GM19324 (cell line): Measurements from ENCODE around the gene DKK3.

ENCODE experiments used
- ATAC-seq: cut with Tn5 transposase; IDR thresholded peaks from one replicate; pipeline ENCODE4 v1.9.1; 2021; ENCODE audit warnings: mild to moderate bottlenecking, moderate library complexity; ENCODE audit not compliant: unreplicated experiment, low FRiP score

The DKK3 gene

DNA sequence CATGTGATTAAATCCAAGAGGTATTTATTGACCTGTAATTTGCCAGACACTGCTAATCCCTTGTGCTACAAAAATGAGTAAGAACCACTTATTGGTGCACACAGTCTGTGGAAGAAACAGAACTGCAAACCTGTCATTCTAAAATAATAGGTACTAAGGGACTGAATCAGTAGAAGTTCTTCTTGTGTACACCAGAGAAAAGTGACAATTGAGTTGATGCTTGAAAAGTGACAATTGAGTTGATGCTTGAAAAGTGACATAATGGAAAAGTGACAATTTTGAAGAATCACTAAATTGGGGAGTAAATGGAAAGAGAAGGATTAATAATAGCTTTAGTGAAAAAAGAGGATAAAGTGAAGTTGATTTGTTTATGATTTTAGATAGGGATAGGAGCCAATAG lies 56.4 kb downstream of the DKK3 start:
- no peak for ATAC-seq

DNA sequence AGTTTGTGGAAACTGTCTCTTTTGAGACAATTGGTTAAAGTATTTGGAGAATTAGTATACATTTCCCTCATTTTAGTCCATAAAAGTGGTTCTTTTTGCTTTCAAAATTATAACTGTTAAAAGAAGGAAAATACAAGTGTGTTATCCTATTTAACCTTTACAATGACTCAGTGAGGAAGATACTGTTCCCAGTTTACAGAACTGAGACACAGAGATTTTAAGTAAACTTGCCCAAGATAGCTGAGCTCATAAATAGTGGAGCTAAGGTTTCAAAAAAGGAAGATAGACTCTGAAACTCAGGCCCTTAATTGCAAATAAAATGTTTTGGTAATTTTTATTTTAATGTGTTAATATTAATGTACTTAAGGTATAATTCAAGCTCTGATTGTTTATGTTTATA lies 58.9 kb downstream of the DKK3 start:
- ATAC-seq = no peak

DNA sequence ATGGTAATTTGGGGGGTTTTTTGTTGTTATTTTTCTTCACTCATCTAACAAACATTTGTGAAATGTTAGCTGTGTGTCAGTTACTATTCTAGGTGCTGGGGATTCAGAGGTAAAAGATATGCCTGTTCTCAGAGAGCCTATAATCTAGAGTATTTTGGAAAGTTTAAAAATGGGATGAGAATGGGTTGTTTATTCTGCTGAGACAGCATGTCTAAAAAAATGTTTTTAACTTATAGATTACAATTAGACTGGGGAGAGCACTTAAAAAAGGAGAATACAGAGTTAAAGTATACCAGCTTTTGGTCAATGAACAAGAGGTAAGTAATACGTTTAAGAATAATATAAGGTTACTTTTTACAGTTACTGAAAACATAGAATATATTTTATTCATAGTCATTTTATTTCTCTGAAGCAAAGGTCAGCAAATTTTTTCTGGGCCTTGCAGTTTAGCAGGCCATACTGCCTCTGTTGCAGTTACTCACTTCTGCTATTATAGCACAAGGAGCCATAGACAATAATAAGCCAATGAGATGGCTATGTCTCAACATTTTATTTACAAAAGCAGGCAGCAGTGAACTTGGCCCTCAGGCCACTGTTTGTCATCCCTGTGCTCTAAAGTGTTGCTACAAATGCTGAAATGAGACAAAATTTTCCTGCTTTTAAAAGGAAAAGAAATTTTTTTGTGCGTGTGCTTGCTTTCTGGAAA lies 60.0 kb downstream of the DKK3 start:
- no peak for ATAC-seq

DNA sequence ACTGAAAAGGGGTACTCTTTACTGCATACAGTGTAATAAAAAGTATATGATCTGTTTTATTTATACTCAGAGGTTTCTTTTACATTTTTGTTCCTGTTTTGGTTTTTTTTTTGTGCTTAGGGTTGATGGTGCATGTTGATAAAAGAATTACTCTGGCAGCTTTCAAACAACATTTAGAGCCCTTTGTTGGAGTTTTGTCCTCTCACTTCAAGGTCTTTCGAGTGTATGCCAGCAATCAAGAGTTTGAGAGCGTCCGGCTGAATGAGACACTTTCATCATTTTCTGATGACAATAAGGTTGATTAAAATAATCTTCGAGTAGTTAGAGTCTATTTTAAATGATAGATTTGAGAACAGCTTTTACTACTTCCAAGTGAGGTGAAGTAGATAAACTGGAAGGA lies 60.6 kb downstream of the DKK3 start:
- no peak for ATAC-seq

DNA sequence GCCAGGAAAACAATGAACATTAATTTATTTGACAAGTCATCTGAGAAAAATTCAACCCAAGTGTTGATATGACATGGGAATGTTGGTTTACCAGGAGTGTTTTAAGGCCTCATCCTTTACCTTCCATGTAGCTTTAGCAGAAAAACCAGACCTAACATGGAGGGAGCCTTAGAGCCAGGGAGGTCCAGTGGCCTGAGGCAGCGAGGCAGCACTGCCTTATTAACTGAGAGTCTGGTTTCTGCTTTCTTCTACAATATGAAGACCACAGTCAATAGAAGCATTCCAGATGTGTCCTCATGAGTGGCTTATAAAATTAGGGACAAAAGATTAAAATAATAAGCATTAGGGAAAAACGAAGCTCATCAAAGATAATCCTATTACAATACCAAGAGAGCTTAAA lies 61.5 kb downstream of the DKK3 start:
- ATAC-seq = no peak

DNA sequence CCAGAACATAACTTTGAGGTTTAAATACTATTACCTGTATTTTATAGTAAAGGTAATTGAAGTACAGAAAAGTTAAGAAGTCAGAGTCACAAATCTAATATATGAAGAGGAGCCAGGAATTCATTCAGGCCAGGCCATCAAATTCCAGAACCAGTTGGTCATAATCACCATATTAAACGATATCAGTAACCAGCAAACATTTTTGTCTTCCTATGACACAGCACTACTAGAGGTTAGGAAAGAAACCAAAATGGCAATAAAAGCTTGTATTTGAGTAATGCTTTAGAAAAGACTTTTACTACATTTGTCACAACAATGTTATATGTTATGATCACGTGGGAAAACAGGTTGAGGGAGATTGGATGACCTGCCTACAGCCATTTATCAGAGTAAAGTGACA lies 62.2 kb downstream of the DKK3 start:
- no peak for ATAC-seq

DNA sequence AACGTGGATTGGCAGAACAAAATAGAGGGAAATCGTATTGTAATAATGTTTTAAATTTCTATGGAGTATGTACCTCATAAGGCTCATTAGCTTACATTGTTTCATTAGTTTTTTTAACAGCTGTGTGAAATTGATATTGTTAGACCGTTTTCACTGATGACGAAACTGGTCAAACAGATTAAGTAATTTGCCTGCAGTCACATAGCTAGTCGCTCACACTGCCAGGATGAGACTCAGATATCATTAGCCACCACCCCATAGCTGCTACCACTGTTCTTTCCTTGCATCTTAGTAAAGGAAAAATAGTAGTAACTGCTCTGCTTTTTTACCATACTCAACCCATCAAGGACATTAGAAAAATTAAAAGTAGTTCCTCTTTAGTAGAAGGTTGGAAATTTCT lies 64.0 kb downstream of the DKK3 start:
- no peak for ATAC-seq

DNA sequence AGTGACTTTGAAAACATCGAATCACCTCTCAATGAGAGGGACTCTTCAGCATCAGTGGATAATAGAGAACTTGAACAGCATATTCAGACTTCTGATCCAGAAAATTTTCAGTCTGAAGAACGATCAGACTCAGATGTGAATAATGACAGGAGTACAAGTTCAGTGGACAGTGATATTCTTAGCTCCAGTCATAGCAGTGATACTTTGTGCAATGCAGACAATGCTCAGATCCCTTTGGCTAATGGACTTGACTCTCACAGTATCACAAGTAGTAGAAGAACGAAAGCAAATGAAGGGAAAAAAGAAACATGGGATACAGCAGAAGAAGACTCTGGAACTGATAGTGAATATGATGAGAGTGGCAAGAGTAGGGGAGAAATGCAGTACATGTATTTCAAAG lies 65.8 kb downstream of the DKK3 start:
- no peak for ATAC-seq

DNA sequence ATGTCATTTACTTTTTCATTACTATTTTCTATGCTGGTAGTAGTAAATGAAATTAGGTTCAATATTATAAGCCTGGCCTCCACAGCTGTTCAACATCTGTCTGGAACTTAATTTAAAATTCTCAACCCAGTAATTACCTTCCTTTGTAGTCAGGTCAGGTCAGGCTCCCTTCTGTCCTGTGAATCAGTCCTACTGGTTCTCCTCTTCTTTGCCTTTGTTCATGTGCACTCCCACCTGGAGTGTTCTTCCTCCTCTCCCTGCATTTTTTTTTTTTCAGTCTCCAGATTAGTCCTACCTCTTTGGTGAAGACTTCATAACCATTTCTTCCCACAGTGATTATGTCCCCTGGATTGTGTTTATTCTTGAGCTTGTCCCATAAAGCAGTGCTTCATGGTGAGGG lies 67.9 kb downstream of the DKK3 start:
- no peak for ATAC-seq

DNA sequence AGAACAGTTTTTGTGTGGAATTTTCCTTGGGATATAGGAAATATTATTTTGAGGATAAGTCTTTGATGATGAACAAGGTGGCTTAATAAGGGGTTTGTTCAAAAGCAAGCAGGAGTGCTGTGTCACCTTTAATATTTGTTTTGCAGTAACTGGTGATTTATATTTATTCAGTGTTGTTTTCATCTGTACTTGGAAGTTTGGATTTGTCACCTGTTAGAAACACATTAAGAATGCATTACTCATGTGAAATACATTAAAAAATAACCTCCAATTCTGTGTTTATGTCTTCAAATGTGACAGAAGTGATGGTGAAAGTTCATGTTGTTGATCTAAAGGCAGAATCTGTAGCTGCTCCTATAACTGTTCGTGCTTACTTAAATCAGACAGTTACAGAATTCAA lies 70.5 kb downstream of the DKK3 start:
- ATAC-seq = no peak

DNA sequence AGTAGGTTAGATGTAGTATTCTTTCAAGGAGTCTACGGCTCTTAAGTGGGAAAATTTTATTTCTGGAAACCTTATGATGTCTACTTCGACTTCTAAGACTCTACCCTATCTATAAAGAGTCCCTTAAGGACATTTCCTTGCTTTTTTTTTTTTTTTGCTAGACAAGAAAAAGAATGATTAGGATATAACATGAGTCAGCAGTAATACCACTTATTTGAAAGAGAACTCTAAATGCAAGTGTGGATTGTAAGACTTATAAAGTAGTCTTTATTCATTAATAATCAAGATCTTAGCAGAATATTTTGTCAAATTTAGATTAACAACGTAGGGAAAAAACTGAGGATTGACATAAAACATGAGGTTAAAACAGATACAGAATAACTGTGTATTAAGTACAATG lies 71.0 kb downstream of the DKK3 start:
- ATAC-seq = no peak

DNA sequence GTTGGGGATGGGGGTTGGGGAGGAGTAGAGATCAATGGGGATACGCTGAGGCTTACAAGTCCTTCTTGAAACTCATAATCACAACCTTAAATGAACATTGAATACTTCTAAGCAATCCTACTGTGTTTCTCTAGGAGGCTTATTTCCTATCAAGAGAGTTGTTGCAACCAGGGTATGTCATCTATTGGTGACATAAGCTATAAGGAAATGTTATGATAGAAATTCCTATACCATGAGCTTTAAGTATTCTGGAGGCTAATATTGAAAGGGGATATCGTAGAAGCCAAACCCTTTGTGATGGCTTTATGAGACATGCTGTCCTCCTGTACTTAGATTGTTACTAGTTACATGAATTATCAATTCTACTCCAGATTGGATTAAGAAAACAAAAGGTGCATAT lies 72.9 kb downstream of the DKK3 start:
- no peak for ATAC-seq

DNA sequence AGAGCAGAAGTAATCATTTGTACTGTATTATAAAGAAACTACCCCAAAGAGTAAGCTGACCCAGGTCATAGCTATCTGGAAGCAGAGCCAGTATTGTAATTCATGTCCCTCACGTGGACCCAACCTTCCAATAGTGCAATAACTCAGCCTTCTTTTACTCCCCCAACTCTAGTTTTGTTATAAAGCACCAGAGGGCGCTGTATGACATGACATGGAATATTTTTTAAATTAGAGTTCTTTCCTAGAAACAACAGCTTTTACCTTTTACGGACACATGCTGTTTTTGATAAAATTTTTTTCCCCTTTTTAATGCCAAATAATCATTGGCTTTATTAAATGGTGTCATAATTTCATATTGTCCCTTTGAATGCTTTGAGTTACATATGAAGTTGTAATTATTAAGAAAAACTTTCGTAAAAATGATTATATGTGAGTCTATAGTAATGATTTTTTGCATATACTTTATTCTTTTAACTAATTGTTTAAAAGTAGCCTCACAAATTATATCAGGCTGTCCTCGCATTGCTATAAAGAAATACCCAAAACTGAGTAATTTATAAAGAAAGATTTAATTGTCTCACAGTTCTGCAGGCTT lies 76.9 kb downstream of the DKK3 start:
- no peak for ATAC-seq

DNA sequence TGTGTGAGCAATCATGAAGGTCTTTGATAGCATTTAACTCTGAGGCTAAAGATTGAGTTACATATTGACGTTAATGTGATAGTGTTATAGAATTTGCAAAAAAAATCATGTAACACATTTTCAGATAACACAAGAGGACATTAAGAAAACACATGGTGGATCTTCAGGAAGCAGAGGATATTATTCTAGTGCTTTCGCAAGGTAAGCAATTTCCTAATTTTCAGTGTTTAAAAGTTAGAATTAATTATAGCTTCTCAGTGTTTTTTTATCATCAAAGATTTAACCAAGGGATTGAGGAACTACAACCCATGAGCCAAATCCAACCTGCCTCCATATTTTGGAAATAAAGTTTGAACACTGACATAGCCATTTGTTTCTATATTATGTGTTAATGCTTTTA lies 78.5 kb downstream of the DKK3 start:
- no peak for ATAC-seq

DNA sequence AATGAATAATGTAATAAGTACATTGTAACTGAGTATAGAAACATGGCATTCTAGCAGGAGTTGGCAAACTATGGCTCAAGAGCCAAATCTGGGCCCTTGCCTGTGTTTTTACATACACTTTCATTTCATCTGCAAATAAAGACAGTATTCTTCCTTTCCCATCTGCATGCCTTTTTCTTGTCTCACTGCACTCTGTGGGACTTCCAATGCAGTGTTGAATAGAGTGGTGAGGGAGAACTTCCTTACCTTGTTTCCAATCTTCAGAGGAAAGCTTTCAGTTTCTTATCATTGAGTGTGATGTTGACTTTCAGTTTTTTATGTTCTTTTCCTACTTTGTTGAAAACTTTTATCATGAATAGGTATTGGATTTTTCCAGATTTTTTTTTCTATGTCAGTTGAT lies 84.6 kb downstream of the DKK3 start:
- ATAC-seq = no peak

DNA sequence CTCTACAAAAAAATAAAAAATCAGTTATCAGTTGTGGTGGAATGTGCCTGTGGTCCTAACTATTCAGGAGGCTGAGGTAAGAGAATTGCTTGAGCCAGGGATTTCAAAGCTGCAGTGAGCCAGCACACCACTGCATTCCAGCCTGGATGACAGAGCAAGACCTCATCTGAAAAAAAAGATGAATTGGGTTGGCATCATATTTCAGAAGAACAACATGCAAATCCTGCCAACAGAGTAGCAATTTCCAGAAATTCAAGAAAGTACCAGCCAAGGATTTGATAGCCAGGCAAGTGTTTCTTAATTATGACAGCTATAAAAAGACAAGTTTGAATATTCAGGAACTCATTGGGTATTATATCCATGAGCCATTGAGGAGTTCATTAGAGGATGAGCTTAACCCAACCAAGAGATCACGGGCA lies 91.4 kb downstream of the DKK3 start:
- no peak for ATAC-seq

DNA sequence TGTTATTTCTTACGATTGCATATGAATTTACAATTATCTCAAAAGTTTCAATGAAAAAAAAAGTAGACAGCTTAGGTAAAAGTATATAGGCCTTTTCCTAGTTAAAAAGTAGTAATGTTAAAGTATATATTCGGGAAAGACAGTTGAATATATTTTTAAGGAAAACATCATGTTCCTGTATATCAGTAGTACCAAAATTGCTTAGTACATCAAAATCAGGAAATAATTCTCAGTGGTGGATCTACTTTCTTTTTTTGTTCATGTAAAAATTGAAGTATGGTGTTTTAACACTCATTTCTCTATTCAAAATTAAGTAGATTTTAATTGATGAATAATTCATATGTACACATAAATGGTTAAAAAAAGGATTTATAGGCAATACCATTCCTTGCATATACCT lies 92.8 kb downstream of the DKK3 start:
- ATAC-seq = no peak

DNA sequence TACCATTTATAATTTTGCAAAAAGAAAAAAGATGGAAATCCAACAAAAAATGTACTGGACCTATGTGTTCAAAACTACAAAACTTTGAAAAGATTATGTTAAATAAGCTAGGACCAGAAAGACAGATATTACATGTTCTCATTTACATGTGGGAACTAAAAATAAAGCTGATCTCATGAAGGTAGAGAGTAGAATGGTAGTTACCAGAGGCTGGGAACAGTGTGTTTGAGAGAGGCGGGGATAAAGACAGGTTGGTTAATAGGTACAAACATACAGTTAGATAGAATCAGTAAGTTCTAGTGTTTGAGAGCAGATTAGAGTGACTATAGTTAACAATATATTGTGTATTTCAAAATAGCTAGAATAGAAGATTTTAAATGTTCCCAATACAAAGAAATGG lies 95.0 kb downstream of the DKK3 start:
- ATAC-seq = no peak
